IPS-20b (cell line): ENCODE data around the gene CKS2.
"Not testable (repeated sequence)": the region's sequence is repeated elsewhere in the genome, so short reads cannot be mapped to it uniquely, and the experiment has no call there.

Experiments
- H3K27ac ChIP-seq: one replicate; pipeline ENCODE4 v1.5.1; 2013; ENCODE audit warnings: low read length
- H3K27me3 ChIP-seq: 2 replicates; pipeline ENCODE4 v1.6.1; 2013; ENCODE audit warnings: mild to moderate bottlenecking, low read length, inconsistent platforms; ENCODE audit not compliant: insufficient read depth
- H3K36me3 ChIP-seq: 2 replicates; pipeline ENCODE4 v1.6.1; 2013; ENCODE audit warnings: low read depth, mild to moderate bottlenecking, inconsistent platforms, low read length, moderate library complexity; ENCODE audit not compliant: insufficient read depth
- H3K4me1 ChIP-seq: 2 replicates; pipeline ENCODE4 v1.6.1; 2013; ENCODE audit warnings: mild to moderate bottlenecking, control low read depth, inconsistent platforms, low read length, moderate library complexity; ENCODE audit not compliant: insufficient read depth
- H3K4me3 ChIP-seq: 2 replicates; pipeline ENCODE4 v1.5.1; 2013; ENCODE audit warnings: mild to moderate bottlenecking, low read length, inconsistent platforms
- H3K9ac ChIP-seq: 2 replicates; pipeline ENCODE4 v1.6.1; 2013; ENCODE audit warnings: low read depth, mild to moderate bottlenecking, inconsistent platforms, low read length, moderate library complexity
- H3K9me3 ChIP-seq: 2 replicates; pipeline ENCODE4 v1.6.1; 2013; ENCODE audit warnings: mild to moderate bottlenecking, low read depth, low read length, inconsistent platforms; ENCODE audit not compliant: insufficient read depth

CKS2 gene

DNA sequence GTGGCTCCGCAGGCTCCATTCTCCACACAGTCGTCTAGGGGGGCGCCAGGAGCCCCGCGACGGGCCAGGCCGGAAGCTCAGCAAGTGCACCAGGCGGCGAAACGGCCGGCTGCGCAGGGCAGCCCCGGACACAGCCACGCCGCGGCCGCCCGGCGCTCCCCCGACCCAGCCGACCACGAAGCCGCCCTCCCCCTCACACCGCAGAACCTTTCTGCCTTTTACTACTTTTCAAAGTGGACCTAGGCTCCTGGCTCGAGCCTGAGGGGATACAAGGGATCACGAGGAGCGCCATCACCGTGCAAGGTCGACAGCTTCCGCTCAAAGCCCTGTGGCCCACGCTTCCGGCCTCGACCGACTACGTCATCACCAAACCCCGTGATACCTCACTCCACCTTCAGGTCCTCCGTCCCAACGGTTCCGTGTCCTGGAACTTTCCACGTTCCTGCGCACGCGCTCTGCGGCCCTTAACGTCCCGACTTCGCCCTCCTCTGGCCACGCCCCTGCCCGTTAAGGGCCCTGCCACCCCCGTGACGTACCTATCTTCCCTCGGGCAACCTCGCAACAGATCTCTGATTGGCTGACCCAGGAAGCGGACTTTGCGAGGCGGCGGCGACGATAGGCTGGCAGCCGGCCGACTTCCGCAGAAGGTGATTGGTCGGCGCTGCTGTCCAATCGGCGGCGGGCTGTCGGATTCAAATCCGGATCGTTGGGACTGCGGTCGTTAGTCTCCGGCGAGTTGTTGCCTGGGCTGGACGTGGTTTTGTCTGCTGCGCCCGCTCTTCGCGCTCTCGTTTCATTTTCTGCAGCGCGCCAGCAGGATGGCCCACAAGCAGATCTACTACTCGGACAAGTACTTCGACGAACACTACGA is at the start of gene CKS2:
TSS of gene CKS2 (plus strand) at position 721 of the 871 bp plus-strand sequence. CDS start at position 819, 98 bp downstream.
- peak within 1 kb of the TSS; percentile 98 for H3K9ac ChIP-seq
- H3K9me3 ChIP-seq, result no peaks in the 10 kb centered on the region
- peaks cover 27% of the 10 kb centered on the region for H3K36me3 ChIP-seq
- peaks cover 21% of the 10 kb centered on the region; the same call in 1 of the 2 replicates for H3K4me1 ChIP-seq
- peak within 1 kb of the TSS; percentile 96 for H3K4me3 ChIP-seq
- peak within 1 kb of the TSS; percentile 83 for H3K27ac ChIP-seq
- no peaks in the 10 kb centered on the region for H3K27me3 ChIP-seq

DNA sequence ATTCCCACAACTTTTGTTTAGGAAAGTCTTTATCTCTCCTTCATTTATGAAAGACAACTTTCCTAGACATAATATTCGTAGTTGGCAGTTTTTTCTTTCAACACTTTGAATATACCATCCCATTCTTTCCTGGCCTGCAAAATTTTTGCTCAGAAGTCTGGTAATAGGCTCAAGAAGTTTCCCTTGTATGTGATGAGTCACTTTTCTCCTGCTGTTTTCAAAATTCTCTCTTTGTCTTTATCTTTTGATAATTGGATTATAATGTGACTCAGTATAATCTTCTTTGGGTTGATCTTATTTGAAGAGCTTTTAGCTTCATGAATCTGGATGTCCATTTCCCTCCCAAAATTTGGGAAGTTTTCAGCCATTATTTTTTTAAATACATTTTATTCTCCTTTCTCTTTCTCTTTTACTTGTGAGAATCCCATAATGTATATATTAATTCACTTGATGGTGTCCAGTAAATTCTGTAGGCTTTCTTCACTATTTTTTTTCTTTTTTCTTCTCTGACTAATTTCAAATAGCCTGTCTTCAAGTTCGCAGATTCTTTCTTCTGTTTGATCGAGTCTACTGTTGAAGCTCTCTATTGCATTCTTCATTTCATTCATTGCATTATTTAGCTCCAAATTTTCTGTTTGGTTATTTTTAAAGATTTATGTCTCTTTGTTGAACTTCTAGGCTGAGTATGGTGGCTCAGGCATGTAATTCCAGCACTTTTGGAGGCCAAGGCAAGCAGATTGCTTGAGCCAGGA is 37.3 kb upstream of the CKS2 start:
- Histone ChIP-seq H3K9ac (no peak overlapping the region), H3K27ac (no peak overlapping the region), H3K4me1 (no peaks in the 10 kb centered on the region), H3K36me3 (no peaks in the 10 kb centered on the region), H3K27me3 (no peaks in the 10 kb centered on the region), H3K4me3 (no peak overlapping the region), H3K9me3 (peaks cover 22% of the 10 kb centered on the region)

DNA sequence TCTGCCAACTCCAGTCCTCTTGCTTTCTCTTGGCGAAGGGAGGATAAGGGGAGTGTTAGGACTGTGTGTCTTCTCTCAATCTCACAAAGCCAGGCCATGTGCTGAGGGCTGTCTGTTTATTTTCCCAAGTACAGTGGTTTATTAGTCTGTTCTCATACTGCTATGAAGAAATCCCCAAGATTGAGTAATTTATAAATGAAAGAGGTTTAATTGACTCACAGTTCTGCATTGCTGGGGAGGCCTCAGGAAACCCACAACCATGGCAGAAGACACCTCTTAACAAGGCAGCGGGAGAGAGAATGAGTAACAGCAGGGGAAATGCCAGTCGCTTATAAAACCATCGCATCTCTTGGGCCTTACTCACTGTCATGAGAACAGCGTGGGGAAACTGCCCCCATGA is 36.2 kb upstream of the CKS2 start:
- no peak overlapping the region for H3K9ac ChIP-seq

DNA sequence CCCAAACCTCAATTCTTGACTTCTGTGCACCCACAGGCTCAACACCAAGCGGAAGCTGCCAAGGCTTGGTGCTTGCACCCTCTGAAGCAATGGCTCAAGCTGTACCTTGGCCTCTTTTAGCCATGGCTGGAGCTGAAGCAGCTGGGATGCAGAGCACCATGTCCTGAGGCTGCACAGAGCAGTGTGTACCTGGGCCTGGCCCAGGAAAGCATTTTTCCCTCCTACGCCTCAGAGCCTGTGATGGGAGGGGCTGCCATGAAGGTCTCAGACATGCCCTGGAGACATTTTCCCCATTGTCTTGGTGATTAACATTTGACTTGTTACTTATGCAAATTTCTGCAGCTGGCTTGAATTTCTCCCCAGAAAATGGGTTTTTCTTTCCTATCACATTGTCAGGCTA is 35.0 kb upstream of the CKS2 start:
- H3K9ac ChIP-seq, result not testable (repeated sequence)

More for the DNA sequence above, 36.2 kb upstream of the CKS2 start:
- H3K36me3 ChIP-seq, result no peaks in the 10 kb centered on the region
- H3K9me3 ChIP-seq, result peaks cover 22% of the 10 kb centered on the region
- H3K4me1 ChIP-seq, result no peaks in the 10 kb centered on the region
- no peak overlapping the region for H3K4me3 ChIP-seq
- no peaks in the 10 kb centered on the region for H3K27me3 ChIP-seq
- H3K27ac ChIP-seq, result no peak overlapping the region

DNA sequence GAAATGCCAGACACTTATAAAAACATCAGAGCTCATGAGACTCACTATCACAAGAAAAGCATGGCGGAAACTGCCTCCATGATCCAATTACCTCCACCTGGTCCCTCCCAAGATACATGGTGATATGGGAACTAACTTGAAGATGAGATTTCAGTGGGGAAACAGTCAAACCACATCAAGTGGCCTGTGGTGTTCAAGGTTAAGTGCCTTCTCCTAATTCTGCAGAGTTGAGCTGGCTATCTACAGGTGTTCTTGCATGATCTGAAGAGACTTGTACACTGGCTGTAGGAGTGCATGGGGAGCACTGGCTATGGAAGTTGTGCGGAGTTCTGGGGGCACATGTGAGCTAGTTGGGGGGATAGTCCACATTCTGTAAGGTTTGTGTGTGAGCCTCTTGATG is 34.0 kb upstream of the CKS2 start:
- Histone ChIP-seq H3K9me3 (peaks cover 22% of the 10 kb centered on the region), H3K27me3 (no peaks in the 10 kb centered on the region), H3K36me3 (no peaks in the 10 kb centered on the region), H3K4me1 (no peaks in the 10 kb centered on the region), H3K27ac (no peak overlapping the region), H3K9ac (no peak overlapping the region), H3K4me3 (no peak overlapping the region)

More for the DNA sequence above, 35.0 kb upstream of the CKS2 start:
- not testable (repeated sequence) for H3K27me3 ChIP-seq, H3K27ac ChIP-seq, H3K36me3 ChIP-seq, H3K4me1 ChIP-seq, H3K4me3 ChIP-seq
- peaks cover 22% of the 10 kb centered on the region for H3K9me3 ChIP-seq

GRCh38 chr9:89277454-89277853 is 33.5 kb upstream of the CKS2 start:
- H3K36me3 ChIP-seq, result no peaks in the 10 kb centered on the region

GRCh38 chr9:89278551-89278950 is 32.4 kb upstream of the CKS2 start:
- Histone ChIP-seq H3K27me3 (no peaks in the 10 kb centered on the region), H3K4me1 (no peaks in the 10 kb centered on the region), H3K4me3 (no peak overlapping the region), H3K36me3 (no peaks in the 10 kb centered on the region), H3K9me3 (peaks cover 18% of the 10 kb centered on the region), H3K27ac (no peak overlapping the region), H3K9ac (no peak overlapping the region)

More at GRCh38 chr9:89277454-89277853, 33.5 kb upstream of the CKS2 start:
- peaks cover 22% of the 10 kb centered on the region for H3K9me3 ChIP-seq
- H3K4me3 ChIP-seq, result no peak overlapping the region
- H3K4me1 ChIP-seq, result no peaks in the 10 kb centered on the region
- no peaks in the 10 kb centered on the region for H3K27me3 ChIP-seq
- H3K9ac ChIP-seq, result no peak overlapping the region
- H3K27ac ChIP-seq, result no peak overlapping the region

- Histone ChIP-seq H3K36me3 (no peaks in the 10 kb centered on the region), H3K4me3 (no peak overlapping the region), H3K9me3 (peaks cover 12% of the 10 kb centered on the region), H3K27ac (no peak overlapping the region), H3K9ac (no peak overlapping the region), H3K4me1 (no peaks in the 10 kb centered on the region), H3K27me3 (no peaks in the 10 kb centered on the region)
Measured at GRCh38 chr9:89278997-89279739, 31.8 kb upstream of the CKS2 start.

DNA sequence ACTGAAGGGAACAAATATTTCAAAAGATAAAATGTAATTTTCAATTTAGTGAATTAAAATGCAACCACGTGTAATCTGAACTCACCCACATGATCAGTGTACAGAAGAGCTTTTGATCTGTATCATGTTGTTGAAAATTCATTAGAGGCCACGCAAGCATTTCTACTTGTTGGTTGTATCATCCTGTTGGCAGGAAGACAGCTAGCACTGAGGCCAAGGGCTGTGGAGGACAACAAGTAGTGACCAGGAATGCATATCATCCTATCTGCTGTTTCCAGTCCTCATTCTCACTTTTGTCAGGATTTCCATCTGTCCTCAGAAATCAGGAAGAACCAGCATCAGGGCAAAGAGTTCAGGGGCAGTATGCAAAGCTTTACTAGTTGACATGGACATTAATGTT is 29.9 kb upstream of the CKS2 start:
- H3K36me3 ChIP-seq, result no peaks in the 10 kb centered on the region
- no peak overlapping the region for H3K27ac ChIP-seq
- no peaks in the 10 kb centered on the region for H3K9me3 ChIP-seq
- H3K4me3 ChIP-seq, result no peak overlapping the region
- H3K4me1 ChIP-seq, result peaks cover 5% of the 10 kb centered on the region; the same call in 1 of the 2 replicates
- H3K9ac ChIP-seq, result no peak overlapping the region
- no peaks in the 10 kb centered on the region for H3K27me3 ChIP-seq

- not testable (repeated sequence) for H3K4me3 ChIP-seq, H3K36me3 ChIP-seq, H3K9me3 ChIP-seq, H3K27ac ChIP-seq, H3K9ac ChIP-seq, H3K4me1 ChIP-seq, H3K27me3 ChIP-seq
Measured at GRCh38 chr9:89282248-89282968, 28.6 kb upstream of the CKS2 start.

- no peaks in the 10 kb centered on the region for H3K9me3 ChIP-seq
- H3K4me1 ChIP-seq, result peaks cover 5% of the 10 kb centered on the region; the same call in 1 of the 2 replicates
- no peaks in the 10 kb centered on the region for H3K36me3 ChIP-seq
- H3K27ac ChIP-seq, result no peak overlapping the region
- H3K9ac ChIP-seq, result no peak overlapping the region
- no peak overlapping the region for H3K4me3 ChIP-seq
- no peaks in the 10 kb centered on the region for H3K27me3 ChIP-seq
Measured at GRCh38 chr9:89284076-89284475, 26.9 kb upstream of the CKS2 start.
